IMR-90 (cell line): ENCODE measurements around the gene LEMD3. TPM values are rescaled to one million over a fixed set of nuclear protein-coding genes. Genes with fewer than 3 reads are reported as not detected.
A peak's percentile ranks its signal among the peaks of the same experiment; 100 is the strongest.

ENCODE experiments used
- ATAC-seq: fragments of 200-7000 bp; cut with Tn5 transposase; 2 replicates; pipeline ENCODE4 v1.9.1; 2020; ENCODE audit warnings: low read depth, mild to moderate bottlenecking, moderate library complexity
- BruUV-seq: library from RNA; stranded (reverse); fragments of 400-500 nt; replicated peaks from 2 replicates; lab custom pipeline; 2021; lab: Mats Ljungman, UMichigan
- CTCF ChIA-PET: fragments of 300-600 bp; formaldehyde crosslinking; extraction: SDS; loops from one replicate; lab custom pipeline; 2021; ENCODE audit warnings: antibody characterized with exemption; lab: Yijun Ruan, JAX
- POLR2A ChIA-PET: fragments of 300-600 bp; sonication (Branson Sonifier 250); formaldehyde crosslinking; loops from one replicate; lab custom pipeline; 2022; ENCODE audit warnings: antibody characterized with exemption; ENCODE audit not compliant: unreplicated experiment; lab: Charles Lee
- DNase-seq: peaks from one replicate; pipeline ENCODE4 v3.0.0; 2013
- H2AFZ ChIP-seq: replicated peaks from 2 replicates; pipeline ENCODE3; 2013; ENCODE audit warnings: low read length, mild to moderate bottlenecking; ENCODE audit not compliant: poor library complexity
- H2AK5ac ChIP-seq: 2 replicates; pipeline ENCODE4 v1.6.1; 2013; ENCODE audit warnings: low read depth, low read length, inconsistent platforms
- H2AK9ac ChIP-seq: replicated peaks from 2 replicates; pipeline ENCODE3; 2013; ENCODE audit warnings: mild to moderate bottlenecking, low read depth, low read length, moderate library complexity; ENCODE audit not compliant: poor library complexity
- H2BK120ac ChIP-seq: 2 replicates; pipeline ENCODE4 v1.6.1; 2013; ENCODE audit warnings: low read depth, low read length, inconsistent platforms
- H2BK15ac ChIP-seq: 3 replicates; pipeline ENCODE4 v1.6.1; 2013; ENCODE audit warnings: low read depth, low read length, inconsistent platforms
- H2BK20ac ChIP-seq: 2 replicates; pipeline ENCODE4 v1.6.1; 2013; ENCODE audit warnings: low read depth, mild to moderate bottlenecking, inconsistent platforms, low read length, moderate library complexity
- H2BK5ac ChIP-seq: 2 replicates; pipeline ENCODE4 v1.6.1; 2013; ENCODE audit warnings: mild to moderate bottlenecking, low read depth, low read length, inconsistent platforms; ENCODE audit not compliant: poor library complexity, severe bottlenecking
- H3K14ac ChIP-seq: replicated peaks from 2 replicates; pipeline ENCODE4 v1.6.1; 2013; ENCODE audit warnings: low read depth, low read length, inconsistent platforms
- H3K18ac ChIP-seq: 2 replicates; pipeline ENCODE4 v1.6.1; 2013; ENCODE audit warnings: low read depth, low read length, control low read depth
- H3K23ac ChIP-seq: 2 replicates; pipeline ENCODE4 v1.6.1; 2013; ENCODE audit warnings: low read depth, low read length, inconsistent platforms
- H3K27ac ChIP-seq: 2 replicates; pipeline ENCODE4 v1.5.1; 2013; ENCODE audit warnings: mild to moderate bottlenecking, control low read depth, low read length; ENCODE audit not compliant: insufficient read depth
- H3K27me3 ChIP-seq: 2 replicates; pipeline ENCODE4 v1.6.1; 2013; ENCODE audit warnings: low read length; ENCODE audit not compliant: control insufficient read depth, insufficient read depth
- H3K36me3 ChIP-seq: 2 replicates; pipeline ENCODE4 v1.6.1; 2013; ENCODE audit warnings: low read length, mixed read lengths; ENCODE audit not compliant: control insufficient read depth, insufficient read depth
- H3K4ac ChIP-seq: 2 replicates; pipeline ENCODE4 v1.6.1; 2013; ENCODE audit warnings: low read depth, low read length, inconsistent platforms
- H3K4me1 ChIP-seq: 2 replicates; pipeline ENCODE4 v1.6.1; 2013; ENCODE audit warnings: low read length, mixed read lengths; ENCODE audit not compliant: control insufficient read depth, insufficient read depth
- H3K4me2 ChIP-seq: 2 replicates; pipeline ENCODE4 v1.6.1; 2013; ENCODE audit warnings: low read depth, mild to moderate bottlenecking, control low read depth, low read length, moderate library complexity
- H3K4me3 ChIP-seq: 2 replicates; pipeline ENCODE4 v1.5.1; 2013; ENCODE audit warnings: low read depth, mild to moderate bottlenecking, control low read depth, low read length, moderate library complexity; ENCODE audit not compliant: insufficient read depth
- H3K56ac ChIP-seq: 2 replicates; pipeline ENCODE4 v1.6.1; 2013; ENCODE audit warnings: low read length, inconsistent platforms; ENCODE audit not compliant: insufficient read depth; ENCODE audit errors: extremely low read depth
- H3K79me1 ChIP-seq, 2 experiments: 2 replicates each; pipeline ENCODE4 v1.6.1; 2013; ENCODE audit warnings: low read length in 2 of 2, inconsistent platforms in 1 of 2, low read depth in 1 of 2
- H3K9ac ChIP-seq: 2 replicates; pipeline ENCODE4 v1.6.1; 2013; ENCODE audit warnings: low read depth, low read length, control low read depth
- H3K9me1 ChIP-seq: 2 replicates; pipeline ENCODE4 v1.6.1; 2013; ENCODE audit warnings: low read length, inconsistent platforms; ENCODE audit not compliant: insufficient read depth
- H3K9me3 ChIP-seq: 2 replicates; pipeline ENCODE4 v1.6.1; 2013; ENCODE audit warnings: low read length; ENCODE audit not compliant: control insufficient read depth, insufficient read depth
- H4K20me1 ChIP-seq: 2 replicates; pipeline ENCODE4 v1.6.1; 2013; ENCODE audit warnings: low read length, inconsistent platforms; ENCODE audit not compliant: insufficient read depth
- H4K5ac ChIP-seq: 2 replicates; pipeline ENCODE4 v1.6.1; 2013; ENCODE audit warnings: mild to moderate bottlenecking, low read depth, low read length, control low read depth
- H4K8ac ChIP-seq, 2 experiments: 2 replicates each; pipeline ENCODE4 v1.6.1; 2013; ENCODE audit warnings: low read depth in 2 of 2, low read length in 2 of 2, control low read depth in 1 of 2, inconsistent platforms in 1 of 2
- H4K91ac ChIP-seq: 2 replicates; pipeline ENCODE4 v1.6.1; 2013; ENCODE audit warnings: low read depth, low read length, inconsistent platforms; ENCODE audit not compliant: insufficient read depth
- CHD1 ChIP-seq: IDR thresholded peaks from 2 replicates; pipeline ENCODE4 v1.6.1; 2012; ENCODE audit warnings: low read depth, low read length, improper control_type of control experiment
- MAZ ChIP-seq: IDR thresholded peaks from 2 replicates; pipeline ENCODE4 v1.6.1; 2012; ENCODE audit warnings: low read depth, mild to moderate bottlenecking, low read length, improper control_type of control experiment, moderate library complexity, borderline replicate concordance
- NFE2L2 ChIP-seq: fragments of 150-350 bp; IDR thresholded peaks from 2 replicates; pipeline ENCODE4 v1.6.1; 2016; ENCODE audit warnings: low read depth, mild to moderate bottlenecking, low read length
- POLR2A ChIP-seq: IDR thresholded peaks from 2 replicates; pipeline ENCODE4 v1.6.1; 2012; ENCODE audit warnings: mild to moderate bottlenecking, low read depth, low read length
- RAD21 ChIP-seq: IDR thresholded peaks from 2 replicates; pipeline ENCODE4 v1.6.1; 2012; ENCODE audit warnings: low read length, improper control_type of control experiment
- SMC3 ChIP-seq: fragments of 150-350 bp; IDR thresholded peaks from 2 replicates; pipeline ENCODE4 v1.6.1; 2016; ENCODE audit warnings: low read depth, mild to moderate bottlenecking, antibody characterized with exemption, low read length, moderate library complexity
- WGBS, 2 experiments: methylation state at CpG; one replicate each; pipeline versions ENCODE4 v1.1.5 to v1.1.7; 2013; ENCODE audit warnings: missing lambda C conversion rate in 2 of 2; ENCODE audit not compliant: insufficient read length in 1 of 2; ENCODE audit errors: extremely low coverage in 2 of 2; 5-methylcytosine and 5-hydroxymethylcytosine counted together
- dilution Hi-C: fragments of 300-500 bp; cut with HindIII; formaldehyde crosslinking; loops from one replicate; pipeline ENCODE4 v1.14.3; 2018; ENCODE audit warnings: low sequenced_read_pairs; ENCODE audit not compliant: unreplicated experiment
- in situ Hi-C: fragments of 300-500 bp; cut with MboI; formaldehyde crosslinking; loops from 3 replicates; pipeline ENCODE4 v1.14.3; 2019; ENCODE audit warnings: low sequenced_read_pairs, inconsistent platforms, mixed read lengths
- intact Hi-C: fragments of 100-400 bp; cut with micrococcal nuclease; formaldehyde crosslinking; loops from 2 replicates; pipeline ENCODE4 v1.10.0; 2022
- polyA plus RNA-seq, 3 experiments: library from polyadenylated mRNA; depleted of rRNA; stranded (reverse); fragments of >200 nt; gene quantifications; 2 replicates each; pipeline ENCODE4 v1.2.3, GENCODE V29; 2012; ENCODE audit warnings: low replicate concordance in 1 of 3
- total RNA-seq: library from RNA; depleted of rRNA; stranded (reverse); fragments of >200 nt; gene quantifications from 2 replicates; pipeline ENCODE4 v1.2.3, GENCODE V29; 2012
- TF ChIP-seq, protein P1 (sequence below): conservative IDR thresholded peaks from 2 replicates; pipeline ENCODE4 v1.5.1; 2012; ENCODE audit warnings: mild to moderate bottlenecking, low read depth, low read length, improper control_type of control experiment

The LEMD3 gene
- total and polyA plus RNA-seq, 2 of the 4 experiments (the other 2 are of a cell fraction), result 5.5 to 9.9 TPM

DNA sequence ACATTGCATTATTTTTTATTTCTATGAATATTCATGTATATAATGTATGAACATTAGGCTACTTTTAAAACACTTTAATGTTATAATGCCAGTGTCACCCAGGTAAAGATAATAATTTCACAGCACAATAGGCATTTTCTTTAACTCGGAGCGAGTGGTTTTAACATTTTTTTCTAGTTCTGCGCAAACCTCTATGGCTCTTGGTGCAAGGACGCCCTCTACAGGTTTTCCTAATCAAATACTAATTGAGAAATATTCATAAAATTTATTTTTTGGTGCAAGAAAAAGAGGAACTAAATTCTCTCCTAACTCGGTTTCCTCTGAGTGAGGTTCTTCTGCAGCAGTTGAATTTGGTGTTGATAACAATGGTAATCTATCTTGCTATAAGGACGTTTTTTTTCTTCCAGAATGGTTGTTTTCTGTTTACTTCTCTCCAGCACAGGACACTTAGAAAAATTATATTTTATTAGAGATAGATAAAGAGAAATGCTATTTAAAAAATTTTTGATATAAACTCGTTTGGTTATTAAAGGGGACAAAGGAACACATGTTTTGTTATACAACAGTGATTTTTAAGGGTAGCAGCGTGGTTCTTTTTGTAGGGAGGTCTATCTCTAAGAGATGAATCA, 45.8 kb upstream of the LEMD3 start:
- Histone ChIP-seq H3K27ac (no peak overlapping the region), H3K9me1 (peaks cover 2% of the 10 kb centered on the region; the same call in 1 of the 2 replicates), H4K20me1 (no peaks in the 10 kb centered on the region), H2BK20ac (no peak overlapping the region), H3K4ac (no peak overlapping the region), H3K36me3 (no peaks in the 10 kb centered on the region), H4K5ac (no peak overlapping the region), H3K4me2 (no peak overlapping the region), H3K4me1 (peaks cover 3% of the 10 kb centered on the region), H3K27me3 (peaks cover 46% of the 10 kb centered on the region), H3K23ac (no peak overlapping the region), H4K91ac (no peak overlapping the region), H2AFZ (no peak overlapping the region), H2AK5ac (no peak overlapping the region), H3K79me1 (no peaks in the 10 kb centered on the region), H2BK120ac (no peak overlapping the region), H3K18ac (no peak overlapping the region), H2AK9ac (no peak overlapping the region), H2BK15ac (no peak overlapping the region), H3K56ac (no peak overlapping the region), H3K14ac (no peak overlapping the region), H3K9ac (no peak overlapping the region), H3K4me3 (no peak overlapping the region), H4K8ac (no peak overlapping the region), H2BK5ac (no peak overlapping the region), H3K9me3 (no peaks in the 10 kb centered on the region)
- no TSS peak for BruUV-seq
- POLR2A ChIA-PET, result no interaction called here
- WGBS, 2 experiments, result no CpG with 5 or more reads among the region's 8 CpGs
- in situ Hi-C loops, result no loop called here
- CTCF ChIA-PET, result interaction anchor here (0.6 to 1.1 kb wide), 5 partner anchors 11 to 301 kb away, joined by 3 to 4 read pairs (median 3); no protein-coding TSS in a partner anchor
- TF ChIP-seq RAD21 (peak; percentile 67), NFE2L2 (no peak), MAZ (no peak), SMC3 (peak; percentile 56), POLR2A (no peak), CHD1 (no peak)
- TF ChIP-seq, protein P1, sequence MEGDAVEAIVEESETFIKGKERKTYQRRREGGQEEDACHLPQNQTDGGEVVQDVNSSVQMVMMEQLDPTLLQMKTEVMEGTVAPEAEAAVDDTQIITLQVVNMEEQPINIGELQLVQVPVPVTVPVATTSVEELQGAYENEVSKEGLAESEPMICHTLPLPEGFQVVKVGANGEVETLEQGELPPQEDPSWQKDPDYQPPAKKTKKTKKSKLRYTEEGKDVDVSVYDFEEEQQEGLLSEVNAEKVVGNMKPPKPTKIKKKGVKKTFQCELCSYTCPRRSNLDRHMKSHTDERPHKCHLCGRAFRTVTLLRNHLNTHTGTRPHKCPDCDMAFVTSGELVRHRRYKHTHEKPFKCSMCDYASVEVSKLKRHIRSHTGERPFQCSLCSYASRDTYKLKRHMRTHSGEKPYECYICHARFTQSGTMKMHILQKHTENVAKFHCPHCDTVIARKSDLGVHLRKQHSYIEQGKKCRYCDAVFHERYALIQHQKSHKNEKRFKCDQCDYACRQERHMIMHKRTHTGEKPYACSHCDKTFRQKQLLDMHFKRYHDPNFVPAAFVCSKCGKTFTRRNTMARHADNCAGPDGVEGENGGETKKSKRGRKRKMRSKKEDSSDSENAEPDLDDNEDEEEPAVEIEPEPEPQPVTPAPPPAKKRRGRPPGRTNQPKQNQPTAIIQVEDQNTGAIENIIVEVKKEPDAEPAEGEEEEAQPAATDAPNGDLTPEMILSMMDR, result peak; percentile 63
- dilution Hi-C loops, result no loop called here
- peak; percentile 37 for DNase-seq
- peak; percentile 44; the same call in 1 of the 2 replicates for ATAC-seq
- intact Hi-C loops, result loop anchor here (1.0 to 5.0 kb wide), 3 partner anchors 109 to 321 kb away; no protein-coding TSS in a partner anchor
